IMR-90 (cell line): ENCODE measurements around the gene KBTBD8. TPM values are rescaled to one million over a fixed set of nuclear protein-coding genes. Genes with fewer than 3 reads are reported as not detected.

Source experiments
- ATAC-seq: fragments of 200-7000 bp; cut with Tn5 transposase; 2 replicates; pipeline ENCODE4 v1.9.1; 2020; ENCODE audit warnings: low read depth, mild to moderate bottlenecking, moderate library complexity
- BruUV-seq: library from RNA; stranded (reverse); fragments of 400-500 nt; replicated peaks from 2 replicates; lab custom pipeline; 2021; lab: Mats Ljungman, UMichigan
- CTCF ChIA-PET: fragments of 300-600 bp; formaldehyde crosslinking; extraction: SDS; loops from one replicate; lab custom pipeline; 2021; ENCODE audit warnings: antibody characterized with exemption; lab: Yijun Ruan, JAX
- POLR2A ChIA-PET: fragments of 300-600 bp; sonication (Branson Sonifier 250); formaldehyde crosslinking; loops from one replicate; lab custom pipeline; 2022; ENCODE audit warnings: antibody characterized with exemption; ENCODE audit not compliant: unreplicated experiment; lab: Charles Lee
- DNase-seq: peaks from one replicate; pipeline ENCODE4 v3.0.0; 2013
- H2AFZ ChIP-seq: replicated peaks from 2 replicates; pipeline ENCODE3; 2013; ENCODE audit warnings: low read length, mild to moderate bottlenecking; ENCODE audit not compliant: poor library complexity
- H2AK5ac ChIP-seq: 2 replicates; pipeline ENCODE4 v1.6.1; 2013; ENCODE audit warnings: low read depth, low read length, inconsistent platforms
- H2AK9ac ChIP-seq: replicated peaks from 2 replicates; pipeline ENCODE3; 2013; ENCODE audit warnings: mild to moderate bottlenecking, low read depth, low read length, moderate library complexity; ENCODE audit not compliant: poor library complexity
- H2BK120ac ChIP-seq: 2 replicates; pipeline ENCODE4 v1.6.1; 2013; ENCODE audit warnings: low read depth, low read length, inconsistent platforms
- H2BK15ac ChIP-seq: 3 replicates; pipeline ENCODE4 v1.6.1; 2013; ENCODE audit warnings: low read depth, low read length, inconsistent platforms
- H2BK20ac ChIP-seq: 2 replicates; pipeline ENCODE4 v1.6.1; 2013; ENCODE audit warnings: low read depth, mild to moderate bottlenecking, inconsistent platforms, low read length, moderate library complexity
- H2BK5ac ChIP-seq: 2 replicates; pipeline ENCODE4 v1.6.1; 2013; ENCODE audit warnings: mild to moderate bottlenecking, low read depth, low read length, inconsistent platforms; ENCODE audit not compliant: poor library complexity, severe bottlenecking
- H3K14ac ChIP-seq: replicated peaks from 2 replicates; pipeline ENCODE4 v1.6.1; 2013; ENCODE audit warnings: low read depth, low read length, inconsistent platforms
- H3K18ac ChIP-seq: 2 replicates; pipeline ENCODE4 v1.6.1; 2013; ENCODE audit warnings: low read depth, low read length, control low read depth
- H3K23ac ChIP-seq: 2 replicates; pipeline ENCODE4 v1.6.1; 2013; ENCODE audit warnings: low read depth, low read length, inconsistent platforms
- H3K27ac ChIP-seq: 2 replicates; pipeline ENCODE4 v1.5.1; 2013; ENCODE audit warnings: mild to moderate bottlenecking, control low read depth, low read length; ENCODE audit not compliant: insufficient read depth
- H3K27me3 ChIP-seq: 2 replicates; pipeline ENCODE4 v1.6.1; 2013; ENCODE audit warnings: low read length; ENCODE audit not compliant: control insufficient read depth, insufficient read depth
- H3K36me3 ChIP-seq: 2 replicates; pipeline ENCODE4 v1.6.1; 2013; ENCODE audit warnings: low read length, mixed read lengths; ENCODE audit not compliant: control insufficient read depth, insufficient read depth
- H3K4ac ChIP-seq: 2 replicates; pipeline ENCODE4 v1.6.1; 2013; ENCODE audit warnings: low read depth, low read length, inconsistent platforms
- H3K4me1 ChIP-seq: 2 replicates; pipeline ENCODE4 v1.6.1; 2013; ENCODE audit warnings: low read length, mixed read lengths; ENCODE audit not compliant: control insufficient read depth, insufficient read depth
- H3K4me2 ChIP-seq: 2 replicates; pipeline ENCODE4 v1.6.1; 2013; ENCODE audit warnings: low read depth, mild to moderate bottlenecking, control low read depth, low read length, moderate library complexity
- H3K4me3 ChIP-seq: 2 replicates; pipeline ENCODE4 v1.5.1; 2013; ENCODE audit warnings: low read depth, mild to moderate bottlenecking, control low read depth, low read length, moderate library complexity; ENCODE audit not compliant: insufficient read depth
- H3K56ac ChIP-seq: 2 replicates; pipeline ENCODE4 v1.6.1; 2013; ENCODE audit warnings: low read length, inconsistent platforms; ENCODE audit not compliant: insufficient read depth; ENCODE audit errors: extremely low read depth
- H3K79me1 ChIP-seq, 2 experiments: 2 replicates each; pipeline ENCODE4 v1.6.1; 2013; ENCODE audit warnings: low read length in 2 of 2, inconsistent platforms in 1 of 2, low read depth in 1 of 2
- H3K9ac ChIP-seq: 2 replicates; pipeline ENCODE4 v1.6.1; 2013; ENCODE audit warnings: low read depth, low read length, control low read depth
- H3K9me1 ChIP-seq: 2 replicates; pipeline ENCODE4 v1.6.1; 2013; ENCODE audit warnings: low read length, inconsistent platforms; ENCODE audit not compliant: insufficient read depth
- H3K9me3 ChIP-seq: 2 replicates; pipeline ENCODE4 v1.6.1; 2013; ENCODE audit warnings: low read length; ENCODE audit not compliant: control insufficient read depth, insufficient read depth
- H4K20me1 ChIP-seq: 2 replicates; pipeline ENCODE4 v1.6.1; 2013; ENCODE audit warnings: low read length, inconsistent platforms; ENCODE audit not compliant: insufficient read depth
- H4K5ac ChIP-seq: 2 replicates; pipeline ENCODE4 v1.6.1; 2013; ENCODE audit warnings: mild to moderate bottlenecking, low read depth, low read length, control low read depth
- H4K8ac ChIP-seq, 2 experiments: 2 replicates each; pipeline ENCODE4 v1.6.1; 2013; ENCODE audit warnings: low read depth in 2 of 2, low read length in 2 of 2, control low read depth in 1 of 2, inconsistent platforms in 1 of 2
- H4K91ac ChIP-seq: 2 replicates; pipeline ENCODE4 v1.6.1; 2013; ENCODE audit warnings: low read depth, low read length, inconsistent platforms; ENCODE audit not compliant: insufficient read depth
- CEBPB ChIP-seq: IDR thresholded peaks from 2 replicates; pipeline ENCODE4 v1.6.1; 2012; ENCODE audit warnings: low read depth, low read length, improper control_type of control experiment
- CHD1 ChIP-seq: IDR thresholded peaks from 2 replicates; pipeline ENCODE4 v1.6.1; 2012; ENCODE audit warnings: low read depth, low read length, improper control_type of control experiment
- FOS ChIP-seq: fragments of 150-350 bp; IDR thresholded peaks from 2 replicates; pipeline ENCODE4 v1.6.1; 2016; ENCODE audit warnings: low read depth, low read length
- MAZ ChIP-seq: IDR thresholded peaks from 2 replicates; pipeline ENCODE4 v1.6.1; 2012; ENCODE audit warnings: low read depth, mild to moderate bottlenecking, low read length, improper control_type of control experiment, moderate library complexity, borderline replicate concordance
- NFE2L2 ChIP-seq: fragments of 150-350 bp; IDR thresholded peaks from 2 replicates; pipeline ENCODE4 v1.6.1; 2016; ENCODE audit warnings: low read depth, mild to moderate bottlenecking, low read length
- POLR2A ChIP-seq: IDR thresholded peaks from 2 replicates; pipeline ENCODE4 v1.6.1; 2012; ENCODE audit warnings: mild to moderate bottlenecking, low read depth, low read length
- RFX5 ChIP-seq: IDR thresholded peaks from 2 replicates; pipeline ENCODE4 v1.8.0; 2012; ENCODE audit warnings: low read depth, mild to moderate bottlenecking, low read length, moderate library complexity
- SMC3 ChIP-seq: fragments of 150-350 bp; IDR thresholded peaks from 2 replicates; pipeline ENCODE4 v1.6.1; 2016; ENCODE audit warnings: low read depth, mild to moderate bottlenecking, antibody characterized with exemption, low read length, moderate library complexity
- WGBS, 2 experiments: methylation state at CpG; one replicate each; pipeline versions ENCODE4 v1.1.5 to v1.1.7; 2013; ENCODE audit warnings: missing lambda C conversion rate in 2 of 2; ENCODE audit not compliant: insufficient read length in 1 of 2; ENCODE audit errors: extremely low coverage in 2 of 2; 5-methylcytosine and 5-hydroxymethylcytosine counted together
- dilution Hi-C: fragments of 300-500 bp; cut with HindIII; formaldehyde crosslinking; loops from one replicate; pipeline ENCODE4 v1.14.3; 2018; ENCODE audit warnings: low sequenced_read_pairs; ENCODE audit not compliant: unreplicated experiment
- in situ Hi-C: fragments of 300-500 bp; cut with MboI; formaldehyde crosslinking; loops from 3 replicates; pipeline ENCODE4 v1.14.3; 2019; ENCODE audit warnings: low sequenced_read_pairs, inconsistent platforms, mixed read lengths
- intact Hi-C: fragments of 100-400 bp; cut with micrococcal nuclease; formaldehyde crosslinking; loops from 2 replicates; pipeline ENCODE4 v1.10.0; 2022
- polyA plus RNA-seq, 3 experiments: library from polyadenylated mRNA; depleted of rRNA; stranded (reverse); fragments of >200 nt; gene quantifications; 2 replicates each; pipeline ENCODE4 v1.2.3, GENCODE V29; 2012; ENCODE audit warnings: low replicate concordance in 1 of 3
- total RNA-seq: library from RNA; depleted of rRNA; stranded (reverse); fragments of >200 nt; gene quantifications from 2 replicates; pipeline ENCODE4 v1.2.3, GENCODE V29; 2012
- TF ChIP-seq, protein P1 (sequence below): conservative IDR thresholded peaks from 2 replicates; pipeline ENCODE4 v1.5.1; 2012; ENCODE audit warnings: mild to moderate bottlenecking, low read depth, low read length, improper control_type of control experiment

KBTBD8 gene
- total and polyA plus RNA-seq, 2 of the 4 experiments (the other 2 are of a cell fraction) = 1.5 to 8.6 TPM

DNA sequence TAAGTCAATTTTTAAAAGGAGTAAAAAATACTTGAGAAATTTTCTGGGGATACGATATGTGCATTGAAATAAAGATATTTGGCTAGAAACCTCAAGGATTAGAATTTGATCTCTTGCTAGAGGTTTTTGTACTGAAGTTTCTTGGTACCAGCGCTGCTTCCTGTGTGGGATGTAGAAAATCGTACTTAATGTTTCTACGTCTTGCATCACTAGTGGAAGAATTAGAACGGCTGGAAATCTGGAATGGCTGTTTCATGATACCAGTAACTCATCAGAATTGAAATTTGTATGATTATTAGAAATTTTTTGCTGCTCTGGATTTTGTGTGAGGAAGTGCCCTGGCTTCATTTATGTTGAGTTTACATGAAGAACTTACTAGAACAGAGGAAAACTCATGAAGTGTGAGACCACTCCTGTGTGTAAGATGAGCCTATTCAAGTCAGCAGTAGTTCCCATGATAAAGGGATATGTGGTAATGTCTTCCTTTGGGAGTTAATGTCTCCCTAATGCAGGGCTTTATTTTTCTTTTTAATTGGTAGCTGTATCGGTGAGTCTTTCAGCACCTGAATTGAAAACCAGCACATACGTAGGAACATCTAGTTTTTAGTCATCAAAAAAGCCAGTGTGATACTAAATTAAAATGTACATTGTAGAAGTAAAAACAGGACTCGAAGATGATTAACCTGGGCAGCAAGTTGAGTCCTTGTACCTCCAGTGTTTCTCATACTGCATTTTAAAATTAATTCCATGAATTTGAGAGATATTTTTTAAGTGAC lies 3.2 kb downstream of the KBTBD8 start:
- no peak overlapping the region for H2AK5ac ChIP-seq
- H2BK120ac ChIP-seq = no peak overlapping the region
- CTCF ChIA-PET = no interaction called here
- no peak overlapping the region for H3K56ac ChIP-seq
- H2BK15ac ChIP-seq = no peak overlapping the region
- intact Hi-C loops = no loop called here
- no peak overlapping the region for H3K27ac ChIP-seq
- no peak overlapping the region for H4K5ac ChIP-seq
- H2BK20ac ChIP-seq = no peak overlapping the region
- H3K4ac ChIP-seq = no peak overlapping the region
- dilution Hi-C loops = no loop called here
- in situ Hi-C loops = no loop called here
- H3K18ac ChIP-seq = no peak overlapping the region
- TF ChIP-seq CHD1 (no peak), POLR2A (no peak), RFX5 (no peak), NFE2L2 (no peak), MAZ (no peak), CEBPB (no peak), FOS (no peak), SMC3 (no peak)
- TF ChIP-seq, protein P1, sequence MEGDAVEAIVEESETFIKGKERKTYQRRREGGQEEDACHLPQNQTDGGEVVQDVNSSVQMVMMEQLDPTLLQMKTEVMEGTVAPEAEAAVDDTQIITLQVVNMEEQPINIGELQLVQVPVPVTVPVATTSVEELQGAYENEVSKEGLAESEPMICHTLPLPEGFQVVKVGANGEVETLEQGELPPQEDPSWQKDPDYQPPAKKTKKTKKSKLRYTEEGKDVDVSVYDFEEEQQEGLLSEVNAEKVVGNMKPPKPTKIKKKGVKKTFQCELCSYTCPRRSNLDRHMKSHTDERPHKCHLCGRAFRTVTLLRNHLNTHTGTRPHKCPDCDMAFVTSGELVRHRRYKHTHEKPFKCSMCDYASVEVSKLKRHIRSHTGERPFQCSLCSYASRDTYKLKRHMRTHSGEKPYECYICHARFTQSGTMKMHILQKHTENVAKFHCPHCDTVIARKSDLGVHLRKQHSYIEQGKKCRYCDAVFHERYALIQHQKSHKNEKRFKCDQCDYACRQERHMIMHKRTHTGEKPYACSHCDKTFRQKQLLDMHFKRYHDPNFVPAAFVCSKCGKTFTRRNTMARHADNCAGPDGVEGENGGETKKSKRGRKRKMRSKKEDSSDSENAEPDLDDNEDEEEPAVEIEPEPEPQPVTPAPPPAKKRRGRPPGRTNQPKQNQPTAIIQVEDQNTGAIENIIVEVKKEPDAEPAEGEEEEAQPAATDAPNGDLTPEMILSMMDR = no peak
- H4K91ac ChIP-seq = no peak overlapping the region
- POLR2A ChIA-PET = no interaction called here
- no peak overlapping the region for H4K8ac ChIP-seq
- DNase-seq (no peak), ATAC-seq (no peak)
- H3K23ac ChIP-seq = no peak overlapping the region
- H3K14ac ChIP-seq = no peak overlapping the region
- no peaks in the 10 kb centered on the region for H4K20me1 ChIP-seq
- H3K4me1 ChIP-seq = peaks cover 3% of the 10 kb centered on the region; the same call in 1 of the 2 replicates
- no peak overlapping the region for H3K9ac ChIP-seq
- peaks cover 13 to 40% of the 10 kb centered on the region in 2 experiments for H3K79me1 ChIP-seq
- peaks cover 2% of the 10 kb centered on the region; the same call in 1 of the 2 replicates for H3K36me3 ChIP-seq
- no TSS peak for BruUV-seq
- WGBS, 2 experiments = 100% methylated on average over 1 of the region's 8 CpGs; no CpG with 5 or more reads in 1 of the 2 experiments
- no peak overlapping the region for H3K4me3 ChIP-seq
- H3K9me3 ChIP-seq = no peaks in the 10 kb centered on the region
- H3K9me1 ChIP-seq = peaks cover 11% of the 10 kb centered on the region; the same call in 1 of the 2 replicates
- H2AFZ ChIP-seq = no peak overlapping the region
- no peak overlapping the region for H2AK9ac ChIP-seq
- H2BK5ac ChIP-seq = no peak overlapping the region
- H3K27me3 ChIP-seq = no peaks in the 10 kb centered on the region
- H3K4me2 ChIP-seq = no peak overlapping the region
